SU-DHL-6 (cell line): ENCODE results near the gene DAPK1.

ENCODE experiments used
- H2AFZ ChIP-seq: fragments of 200-600 bp; sonication (generic); 2 replicates; pipeline ENCODE4 v1.6.1; 2014; ENCODE audit warnings: low read depth, mild to moderate bottlenecking, moderate library complexity, mixed read lengths, antibody characterized with exemption, low read length; ENCODE audit not compliant: severe bottlenecking
- H3F3A ChIP-seq: fragments of 200-600 bp; shearing (Covaris generic); 2 replicates; pipeline ENCODE4 v1.6.0; 2016; ENCODE audit warnings: antibody characterized with exemption, mild to moderate bottlenecking; ENCODE audit not compliant: insufficient read depth
- H3K27ac ChIP-seq: fragments of 200-600 bp; sonication (generic); 2 replicates; pipeline ENCODE4 v1.5.1; 2016; ENCODE audit warnings: low read depth, mild to moderate bottlenecking, low read length, moderate library complexity, mixed read lengths
- H3K27me3 ChIP-seq: fragments of 200-600 bp; sonication (generic), shearing (Covaris generic); 2 replicates; pipeline ENCODE4 v1.6.0; 2014; ENCODE audit warnings: mild to moderate bottlenecking, low read length
- H3K36me3 ChIP-seq: fragments of 200-600 bp; sonication (generic); 2 replicates; pipeline ENCODE4 v1.6.1; 2014; ENCODE audit warnings: mild to moderate bottlenecking, low read length, mixed read lengths
- H3K4me2 ChIP-seq: fragments of 300-600, 200-600 bp; shearing (Covaris generic), sonication (generic); 2 replicates; pipeline ENCODE4 v1.6.0; 2014; ENCODE audit warnings: low read length, low read depth, mild to moderate bottlenecking; ENCODE audit not compliant: poor library complexity, severe bottlenecking
- H3K4me3 ChIP-seq: fragments of 200-600 bp; sonication (generic); 2 replicates; pipeline ENCODE4 v1.5.1; 2014; ENCODE audit warnings: antibody characterized with exemption, low read length, mild to moderate bottlenecking, mixed read lengths; ENCODE audit not compliant: insufficient read depth, poor library complexity, severe bottlenecking
- H3K79me2 ChIP-seq: fragments of 200-600 bp; sonication (generic); 2 replicates; pipeline ENCODE4 v1.6.1; 2014; ENCODE audit warnings: mild to moderate bottlenecking, low read length, moderate library complexity; ENCODE audit not compliant: insufficient read depth
- H3K9ac ChIP-seq: fragments of 200-600 bp; sonication (generic); 2 replicates; pipeline ENCODE4 v1.7.0; 2014; ENCODE audit warnings: mild to moderate bottlenecking, low read length
- H3K9me2 ChIP-seq: fragments of 200-600 bp; sonication (generic); replicated peaks from 2 replicates; pipeline ENCODE4 v1.6.1; 2014; ENCODE audit warnings: low read length; ENCODE audit not compliant: insufficient read depth
- H3K9me3 ChIP-seq: fragments of 200-600 bp; sonication (generic); 2 replicates; pipeline ENCODE4 v1.6.1; 2014; ENCODE audit warnings: low read length, mixed read lengths; ENCODE audit not compliant: insufficient read depth
- H4K20me1 ChIP-seq: fragments of 200-600 bp; sonication (generic); 2 replicates; pipeline ENCODE4 v1.6.1; 2014; ENCODE audit warnings: low read depth, mild to moderate bottlenecking, antibody characterized with exemption, low read length, moderate library complexity, mixed read lengths
- EZH2phosphoT487 ChIP-seq: fragments of 200-600 bp; sonication (generic), shearing (Covaris generic); conservative IDR thresholded peaks from 2 replicates; pipeline ENCODE4 v1.6.1; 2018; ENCODE audit warnings: mild to moderate bottlenecking, antibody characterized with exemption, low read length, moderate library complexity, mixed read lengths
- TF ChIP-seq, protein P1 (sequence below): fragments of 200-600 bp; sonication (generic); IDR thresholded peaks from one replicate; pipeline ENCODE4 v1.5.1; 2017; ENCODE audit warnings: antibody characterized with exemption, mild to moderate bottlenecking, low read length, moderate library complexity; ENCODE audit not compliant: insufficient read depth, poor library complexity, severe bottlenecking

The DAPK1 gene

GRCh38 chr9:87516222-87516925, 18.7 kb downstream of the DAPK1 start:
- H2AFZ ChIP-seq, result no peak overlapping the region
- no peaks in the 10 kb centered on the region for H3K36me3 ChIP-seq
- no peak overlapping the region for H3K9ac ChIP-seq

GRCh38 chr9:87516926-87517290, 19.2 kb downstream of the DAPK1 start:
- Histone ChIP-seq H3F3A (no peaks in the 10 kb centered on the region), H3K9me2 (no peaks in the 10 kb centered on the region), H4K20me1 (no peaks in the 10 kb centered on the region), H3K4me3 (no peak overlapping the region), H2AFZ (no peak overlapping the region), H3K36me3 (no peaks in the 10 kb centered on the region), H3K27me3 (no peaks in the 10 kb centered on the region), H3K79me2 (no peaks in the 10 kb centered on the region), H3K27ac (no peak overlapping the region), H3K9ac (no peak overlapping the region), H3K9me3 (no peaks in the 10 kb centered on the region), H3K4me2 (no peak overlapping the region)
- no peak for TF ChIP-seq EZH2phosphoT487
- TF ChIP-seq, protein P1, sequence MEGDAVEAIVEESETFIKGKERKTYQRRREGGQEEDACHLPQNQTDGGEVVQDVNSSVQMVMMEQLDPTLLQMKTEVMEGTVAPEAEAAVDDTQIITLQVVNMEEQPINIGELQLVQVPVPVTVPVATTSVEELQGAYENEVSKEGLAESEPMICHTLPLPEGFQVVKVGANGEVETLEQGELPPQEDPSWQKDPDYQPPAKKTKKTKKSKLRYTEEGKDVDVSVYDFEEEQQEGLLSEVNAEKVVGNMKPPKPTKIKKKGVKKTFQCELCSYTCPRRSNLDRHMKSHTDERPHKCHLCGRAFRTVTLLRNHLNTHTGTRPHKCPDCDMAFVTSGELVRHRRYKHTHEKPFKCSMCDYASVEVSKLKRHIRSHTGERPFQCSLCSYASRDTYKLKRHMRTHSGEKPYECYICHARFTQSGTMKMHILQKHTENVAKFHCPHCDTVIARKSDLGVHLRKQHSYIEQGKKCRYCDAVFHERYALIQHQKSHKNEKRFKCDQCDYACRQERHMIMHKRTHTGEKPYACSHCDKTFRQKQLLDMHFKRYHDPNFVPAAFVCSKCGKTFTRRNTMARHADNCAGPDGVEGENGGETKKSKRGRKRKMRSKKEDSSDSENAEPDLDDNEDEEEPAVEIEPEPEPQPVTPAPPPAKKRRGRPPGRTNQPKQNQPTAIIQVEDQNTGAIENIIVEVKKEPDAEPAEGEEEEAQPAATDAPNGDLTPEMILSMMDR, result no peak

More at GRCh38 chr9:87516222-87516925, 18.7 kb downstream of the DAPK1 start:
- Histone ChIP-seq H3K4me2 (no peak overlapping the region), H3K9me2 (no peaks in the 10 kb centered on the region), H3K27me3 (no peaks in the 10 kb centered on the region), H3F3A (no peaks in the 10 kb centered on the region), H3K9me3 (no peaks in the 10 kb centered on the region), H3K27ac (no peak overlapping the region), H4K20me1 (no peaks in the 10 kb centered on the region), H3K4me3 (no peak overlapping the region), H3K79me2 (no peaks in the 10 kb centered on the region)
- TF ChIP-seq, protein P1, result no peak
- no peak for TF ChIP-seq EZH2phosphoT487

- no peaks in the 10 kb centered on the region for H3K27me3 ChIP-seq
- no peaks in the 10 kb centered on the region for H4K20me1 ChIP-seq
- H3K79me2 ChIP-seq, result no peaks in the 10 kb centered on the region
- TF ChIP-seq EZH2phosphoT487, result no peak
- TF ChIP-seq, protein P1, result no peak
- H3K4me3 ChIP-seq, result no peak overlapping the region
- no peaks in the 10 kb centered on the region for H3K9me3 ChIP-seq
- no peaks in the 10 kb centered on the region for H3K36me3 ChIP-seq
- no peak overlapping the region for H3K27ac ChIP-seq
- H3F3A ChIP-seq, result no peaks in the 10 kb centered on the region
- no peak overlapping the region for H3K4me2 ChIP-seq
- H2AFZ ChIP-seq, result no peak overlapping the region
- H3K9me2 ChIP-seq, result no peaks in the 10 kb centered on the region
- H3K9ac ChIP-seq, result no peak overlapping the region
Measured at GRCh38 chr9:87517732-87518131, 20.1 kb downstream of the DAPK1 start.
